ENCODE data around the gene HOTAIR. TPM values are rescaled to one million over a fixed set of nuclear protein-coding genes. Genes with fewer than 3 reads are reported as not detected.

HOTAIR gene
- polyA plus RNA-seq, 1 donor = 2.2 TPM

- DNase-seq = no peak
These were observed 25.8 kb downstream of the HOTAIR start for GRCh38 chr12:53948650-53949593.

GRCh38 chr12:53947743-53948142 is 27.0 kb downstream of the HOTAIR start:
- DNase-seq = no peak

- DNase-seq = no peak
These were observed 29.6 kb downstream of the HOTAIR start for GRCh38 chr12:53944907-53945847.

DNA sequence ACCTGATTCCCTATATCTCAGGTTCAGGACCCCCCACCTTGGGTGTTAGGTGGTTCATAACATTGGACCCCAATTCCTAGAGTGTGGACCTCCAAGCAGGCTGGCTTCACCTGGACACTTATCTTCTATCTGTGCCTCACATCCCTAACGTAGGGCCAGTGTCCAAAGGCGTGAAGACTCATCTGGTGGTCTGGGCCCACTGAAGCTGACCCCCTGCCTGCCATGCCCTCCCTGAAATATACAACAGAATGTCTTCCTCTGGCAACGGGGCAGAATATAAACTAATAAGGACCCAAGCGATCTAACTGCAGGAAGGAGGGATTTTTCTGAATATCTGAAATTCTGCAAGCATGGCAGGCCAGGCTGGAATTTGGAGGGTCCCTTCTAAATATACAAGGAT is 30.5 kb downstream of the HOTAIR start:
- DNase-seq = no peak

DNA sequence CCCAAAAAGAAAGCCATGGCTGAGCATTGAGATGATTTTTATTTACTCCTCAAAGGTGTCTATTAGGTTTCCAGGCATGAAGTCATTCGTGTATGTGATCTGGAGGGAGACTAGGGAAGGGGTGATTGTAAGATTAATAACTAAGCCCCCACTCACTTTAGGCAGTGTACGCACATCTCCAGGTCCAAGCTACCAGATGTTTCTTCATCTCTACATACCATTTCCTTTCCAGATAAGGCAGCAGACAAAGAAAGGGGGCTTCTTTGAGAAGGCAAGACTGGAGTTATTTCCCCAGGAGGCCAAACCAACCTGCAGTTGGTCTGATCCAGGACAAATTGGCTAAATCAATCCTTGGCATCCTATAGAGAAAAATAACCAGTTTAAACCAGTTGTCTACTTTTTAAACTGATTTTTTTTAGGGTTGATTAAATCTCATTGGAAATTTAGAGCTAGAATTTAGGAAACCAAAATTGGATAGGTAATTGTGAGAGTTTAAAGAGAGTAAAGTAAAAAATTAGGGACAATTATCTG is 32.2 kb downstream of the HOTAIR start:
- no peak for DNase-seq

DNA sequence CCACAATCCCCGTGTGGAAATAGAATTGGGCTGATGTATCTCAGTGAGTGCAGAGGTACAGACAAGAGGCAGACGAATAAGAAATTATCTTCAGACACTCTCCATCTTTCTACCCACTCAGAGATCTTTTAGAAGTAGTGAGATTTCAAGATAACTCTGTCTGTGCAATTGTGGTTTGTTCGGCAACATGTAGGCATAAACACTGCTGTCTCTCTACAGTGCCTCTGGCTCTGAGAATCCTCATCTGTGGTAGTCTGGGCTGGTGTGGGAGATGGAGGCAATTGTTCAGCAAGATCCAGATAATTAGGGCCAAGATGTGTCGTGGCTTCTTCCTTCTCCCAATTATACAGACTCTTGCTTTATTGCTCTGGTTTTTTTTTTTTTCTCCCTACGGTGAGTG is 33.0 kb downstream of the HOTAIR start:
- no peak for DNase-seq

- DNase-seq = no peak
These were observed 33.6 kb downstream of the HOTAIR start for GRCh38 chr12:53941187-53941586.

- DNase-seq = no peak
These were observed 34.2 kb downstream of the HOTAIR start for GRCh38 chr12:53940443-53941014.

- no peak for DNase-seq
These were observed 35.3 kb downstream of the HOTAIR start for GRCh38 chr12:53939141-53940108.

GRCh38 chr12:53938326-53939140 is 36.2 kb downstream of the HOTAIR start, which contains the start of gene HOXC13:
Gene HOXC13, plus strand, starts transcription at chr12:53938831. Its CDS starts 76 bp downstream, at chr12:53938907.
- DNase-seq = peak; percentile 90

DNA sequence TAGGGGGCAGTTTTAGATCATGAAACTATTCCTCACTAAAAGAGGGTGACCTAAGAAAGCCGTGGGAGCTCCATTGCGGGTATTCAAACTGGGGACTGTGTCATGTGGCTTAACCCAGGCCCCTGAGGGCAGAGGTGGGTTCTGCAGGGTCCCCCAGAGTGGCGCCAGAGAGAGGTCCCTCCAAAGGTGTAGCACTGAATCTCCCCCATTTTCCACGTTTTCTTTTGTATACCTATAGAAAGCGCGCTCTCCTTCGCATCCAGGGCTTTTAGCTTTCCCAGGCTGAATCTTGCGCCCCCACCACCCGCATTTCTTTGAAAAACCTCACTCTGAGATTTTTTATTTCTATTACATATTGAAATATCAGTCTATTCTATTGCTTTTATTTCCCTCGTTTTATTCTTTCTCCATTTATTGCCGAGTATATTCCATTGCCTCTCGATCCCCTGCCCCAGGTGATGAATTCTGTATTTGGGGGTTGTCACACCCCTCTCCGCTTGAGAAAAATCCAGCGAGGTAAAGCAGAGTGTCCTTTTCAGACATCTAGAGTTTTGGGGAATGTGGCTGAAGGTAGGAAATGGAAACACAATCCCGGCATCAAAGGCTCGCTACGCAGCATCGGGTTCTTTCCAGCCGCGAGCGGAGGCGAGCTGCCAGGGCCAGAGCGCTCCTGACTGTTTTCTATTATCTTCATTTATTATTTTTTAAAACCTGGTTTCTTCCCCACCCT is 37.0 kb downstream of the HOTAIR start:
- DNase-seq = no peak

DNA sequence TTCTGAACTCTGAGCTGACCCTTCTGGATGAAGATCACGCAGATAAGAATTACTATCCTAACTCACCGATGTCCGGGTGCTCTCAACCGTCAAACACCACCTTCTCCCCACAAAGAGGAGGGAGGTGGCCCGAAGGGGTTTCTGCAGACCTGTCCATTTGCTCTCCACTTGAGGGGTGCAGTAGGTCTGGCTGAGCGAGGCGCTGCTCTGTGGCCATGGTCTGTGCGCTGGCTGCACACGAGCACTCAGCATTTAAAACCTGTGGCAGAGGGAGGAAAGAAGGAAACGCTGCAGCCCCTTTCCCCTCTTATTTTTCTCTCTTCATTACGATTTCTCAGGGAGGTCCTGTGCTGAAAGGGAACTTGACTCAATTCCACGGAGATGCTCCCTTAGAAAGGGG is 37.7 kb downstream of the HOTAIR start:
- no peak for DNase-seq

DNA sequence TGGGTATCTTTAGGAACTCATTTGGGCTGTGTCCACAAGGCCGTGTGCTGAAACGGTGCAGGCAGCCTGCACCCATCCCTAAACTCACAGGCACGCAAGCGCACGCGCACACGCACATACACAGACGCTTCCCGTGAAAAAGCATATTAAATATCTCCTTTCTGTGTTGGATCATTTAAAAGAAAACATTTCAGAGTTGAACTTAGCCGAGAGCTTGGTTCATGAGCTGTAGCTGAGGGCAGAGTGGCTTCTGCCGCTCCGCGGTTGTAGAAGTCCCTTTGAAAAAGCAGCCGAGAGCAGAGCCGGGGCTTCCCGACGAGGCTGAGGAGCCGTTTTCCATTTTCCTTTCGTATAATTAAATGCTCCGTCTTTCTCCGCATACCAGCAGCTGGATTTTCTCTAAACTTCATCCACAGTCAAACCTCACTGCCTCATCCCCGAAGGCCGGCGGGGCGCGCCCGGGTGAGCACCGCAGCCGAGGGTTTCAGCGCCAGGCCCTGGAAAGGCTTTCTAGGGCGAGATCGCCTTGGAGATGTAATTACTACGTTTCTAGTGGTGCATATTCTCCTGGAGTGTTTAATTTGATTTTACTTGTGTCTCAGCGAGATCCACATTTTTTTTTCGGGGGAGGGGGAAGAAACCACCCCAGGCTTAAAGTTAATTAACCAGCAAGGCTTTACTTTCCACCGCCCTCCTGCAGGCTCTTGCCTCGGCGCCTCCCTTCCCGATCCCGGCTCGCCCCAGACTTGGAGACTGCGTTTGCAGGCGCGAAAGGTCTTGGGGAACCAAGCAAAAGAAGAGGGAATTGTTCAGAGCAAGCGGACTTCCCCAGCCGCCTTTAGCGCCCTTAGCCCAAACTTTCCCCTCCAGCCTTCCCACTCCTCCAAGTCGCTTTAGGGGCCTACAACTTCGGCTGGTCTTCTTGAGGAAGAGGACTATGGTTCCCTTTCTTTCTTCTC is 39.1 kb downstream of the HOTAIR start:
- DNase-seq = no peak

- no peak for DNase-seq
These were observed 41.8 kb downstream of the HOTAIR start for GRCh38 chr12:53932915-53933314.

DNA sequence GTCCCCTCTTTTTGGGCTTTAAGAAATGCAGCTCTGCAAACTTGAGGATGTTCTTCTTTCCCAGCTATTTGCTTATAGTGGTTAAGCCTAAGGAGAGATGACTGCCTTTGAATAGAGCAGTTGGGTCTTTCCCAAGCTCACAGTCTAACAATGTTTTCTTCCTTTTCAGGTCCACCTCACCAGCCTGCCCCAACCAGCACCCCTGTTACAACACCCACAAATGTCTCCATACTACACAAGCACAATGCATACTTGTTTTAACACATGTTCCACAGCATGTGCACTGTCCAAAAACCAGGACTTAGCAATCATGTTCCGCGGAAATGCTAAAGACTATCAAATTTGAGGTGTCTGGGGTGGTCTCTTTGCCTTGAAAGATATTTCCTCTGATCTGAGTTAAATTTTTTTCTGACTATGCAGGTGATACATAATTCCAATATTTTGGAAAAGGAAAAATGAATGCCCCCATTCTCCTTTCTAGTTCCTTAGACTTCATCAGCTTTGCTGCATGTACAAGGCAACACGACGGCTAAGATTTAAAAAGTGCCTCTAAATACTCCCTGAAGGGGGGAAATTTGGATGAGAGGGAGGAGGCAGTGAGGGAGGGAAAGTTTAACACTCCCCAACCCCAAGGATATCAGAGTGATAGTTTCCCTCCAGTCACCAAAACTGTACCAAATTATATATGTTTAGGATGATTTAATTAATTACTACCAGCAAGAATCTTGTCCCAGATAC is 42.7 kb downstream of the HOTAIR start:
- DNase-seq = no peak

GRCh38 chr12:53930591-53931255 is 44.0 kb downstream of the HOTAIR start:
- no peak for DNase-seq

DNA sequence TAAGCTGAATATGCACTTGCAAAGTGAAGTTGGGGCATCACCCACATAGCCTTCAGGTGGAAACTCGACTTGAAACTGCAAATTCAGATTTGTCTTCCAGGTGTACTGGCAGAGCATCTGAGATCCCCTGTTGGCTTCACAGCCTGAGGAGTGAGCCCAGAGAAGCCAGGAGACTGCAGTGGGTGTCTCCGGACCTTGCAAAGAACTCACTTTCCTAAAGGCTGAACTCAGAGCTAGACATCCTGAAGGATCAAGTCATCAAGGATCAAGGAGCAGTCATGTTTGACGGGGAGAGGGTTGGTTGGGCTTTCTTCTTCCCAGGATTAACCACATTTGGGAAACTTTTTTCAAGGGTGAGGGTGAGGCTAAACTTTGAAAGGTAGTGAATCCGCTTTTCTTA is 45.2 kb downstream of the HOTAIR start:
- DNase-seq = no peak

Measured in left kidney (tissue), 2 donors.